CD14-positive monocyte (primary cell): Measurements from ENCODE around the gene ZFHX2. TPM values are rescaled to one million over a fixed set of nuclear protein-coding genes. Genes with fewer than 3 reads are reported as not detected.

Experiments used
- DNase-seq, 3 donors: peaks; one replicate each; pipeline ENCODE4 v3.0.0-alpha.2; 2011 to 2022
- H2AFZ ChIP-seq: 2 replicates; pipeline ENCODE4 v1.6.0; 2012; ENCODE audit warnings: mild to moderate bottlenecking, low read depth, low read length, inconsistent platforms; ENCODE audit not compliant: insufficient read depth, poor library complexity, severe bottlenecking
- H3K27ac ChIP-seq, 2 donors: 1 replicate in 1 of 2; 2 replicates in 1 of 2; pipeline ENCODE4 v1.5.1; 2012 to 2013; ENCODE audit warnings: low read length in 2 of 2, control low read depth in 1 of 2, inconsistent platforms in 1 of 2, low read depth in 1 of 2, mild to moderate bottlenecking in 1 of 2
- H3K27me3 ChIP-seq, 2 donors: one replicate each; pipeline versions ENCODE4 v1.6.0 to v1.6.1; 2011 to 2013; ENCODE audit warnings: low read length in 2 of 2; ENCODE audit not compliant: control insufficient read depth in 2 of 2, insufficient read depth in 2 of 2
- H3K36me3 ChIP-seq, 2 donors: replicated peaks in 1 of 2; 1 replicate in 1 of 2; 2 replicates in 1 of 2; pipeline versions ENCODE4 v1.5.1 to v1.6.1; 2012 to 2013; ENCODE audit warnings: low read length in 2 of 2, control low read depth in 1 of 2, inconsistent platforms in 1 of 2, mild to moderate bottlenecking in 1 of 2; ENCODE audit not compliant: insufficient read depth in 2 of 2, control insufficient read depth in 1 of 2
- H3K4me1 ChIP-seq, 2 donors: 1 replicate in 1 of 2; 2 replicates in 1 of 2; pipeline versions ENCODE4 v1.5.1 to v1.6.1; 2012 to 2013; ENCODE audit warnings: low read length in 2 of 2, control low read depth in 1 of 2, inconsistent platforms in 1 of 2, mild to moderate bottlenecking in 1 of 2, moderate library complexity in 1 of 2; ENCODE audit not compliant: insufficient read depth in 2 of 2, control insufficient read depth in 1 of 2
- H3K4me2 ChIP-seq: replicated peaks from 2 replicates; pipeline ENCODE3; 2012; ENCODE audit warnings: low read length, moderate library complexity, mild to moderate bottlenecking; ENCODE audit not compliant: poor library complexity, severe bottlenecking; ENCODE audit errors: extremely low read depth
- H3K4me3 ChIP-seq, 3 experiments: fragments of 200-600 bp in 1 of 3; sonication (generic) in 1 of 3; replicated peaks in 1 of 3; 1 replicate in 2 of 3; 2 replicates in 1 of 3; pipeline ENCODE4 v1.5.1; 2011 to 2013; ENCODE audit warnings: low read length in 3 of 3, mild to moderate bottlenecking in 3 of 3, control low read depth in 2 of 3, low read depth in 2 of 3, inconsistent platforms in 1 of 3, moderate library complexity in 1 of 3
- H3K79me2 ChIP-seq: 2 replicates; pipeline ENCODE4 v1.6.0; 2012; ENCODE audit warnings: mild to moderate bottlenecking, control low read depth, inconsistent platforms, low read length, moderate library complexity; ENCODE audit not compliant: insufficient read depth
- H3K9ac ChIP-seq: 2 replicates; pipeline ENCODE4 v1.6.0; 2017; ENCODE audit warnings: low read length, mild to moderate bottlenecking; ENCODE audit not compliant: insufficient read depth, poor library complexity, severe bottlenecking
- H3K9me3 ChIP-seq, 2 donors: replicated peaks in 1 of 2; 1 replicate in 1 of 2; 2 replicates in 1 of 2; pipeline versions ENCODE4 v1.5.1 to v1.6.1; 2012 to 2013; ENCODE audit warnings: low read length in 2 of 2, control low read depth in 1 of 2; ENCODE audit not compliant: control insufficient read depth in 1 of 2, insufficient read depth in 1 of 2
- H4K20me1 ChIP-seq: 2 replicates; pipeline ENCODE4 v1.6.0; 2012; ENCODE audit warnings: mild to moderate bottlenecking, low read length, control low read depth, moderate library complexity; ENCODE audit not compliant: insufficient read depth
- H3K27ac Mint-ChIP-seq, 7 donors: one replicate each; pipeline ENCODE4 v1.8.0; 2020; ENCODE audit warnings: mild to moderate bottlenecking in 7 of 7, mixed read lengths in 7 of 7, moderate library complexity in 6 of 7, inconsistent platforms in 2 of 7
- H3K27me3 Mint-ChIP-seq, 3 donors: one replicate each; pipeline ENCODE4 v1.8.0; 2021 to 2022; ENCODE audit warnings: low read depth in 3 of 3, mild to moderate bottlenecking in 3 of 3, mixed read lengths in 3 of 3, moderate library complexity in 3 of 3, inconsistent platforms in 1 of 3
- H3K36me3 Mint-ChIP-seq, 2 donors: one replicate each; pipeline ENCODE4 v1.8.0; 2020; ENCODE audit warnings: mixed read lengths in 2 of 2, inconsistent platforms in 1 of 2, mild to moderate bottlenecking in 1 of 2
- H3K4me1 Mint-ChIP-seq: one replicate; pipeline ENCODE4 v1.8.0; 2020; ENCODE audit warnings: mild to moderate bottlenecking, mixed read lengths
- H3K4me3 Mint-ChIP-seq, 2 donors: one replicate each; pipeline ENCODE4 v1.8.0; 2020; ENCODE audit warnings: mild to moderate bottlenecking in 2 of 2, mixed read lengths in 2 of 2, moderate library complexity in 1 of 2
- H3K9me3 Mint-ChIP-seq, 7 donors: one replicate each; pipeline ENCODE4 v1.8.0; 2020 to 2022; ENCODE audit warnings: mixed read lengths in 7 of 7, mild to moderate bottlenecking in 6 of 7, moderate library complexity in 6 of 7, inconsistent platforms in 2 of 7
- CTCF ChIP-seq: fragments of 200-600 bp; IDR thresholded peaks from one replicate; pipeline ENCODE4 v1.8.0; 2022; ENCODE audit warnings: antibody characterized with exemption, mild to moderate bottlenecking
- WGBS: methylation state at CpG from one replicate; pipeline ENCODE4 v1.1.5; 2013; ENCODE audit warnings: missing lambda C conversion rate; ENCODE audit not compliant: insufficient coverage; 5-methylcytosine and 5-hydroxymethylcytosine counted together
- intact Hi-C, 2 donors: fragments of 100-400 bp; cut with micrococcal nuclease; formaldehyde crosslinking; loops; one replicate each; pipeline versions ENCODE4 v1.15.0 to v1.15.1; 2023
- polyA plus RNA-seq, 3 donors: library from polyadenylated mRNA; depleted of rRNA in 1 of 3; unstranded in 2 of 3; stranded (reverse) in 1 of 3; fragments of 300-500 nt in 2 of 3; fragments of >200 nt in 1 of 3; fragmentation: Illumina TruSeq in 2 of 3; gene quantifications; 1 replicate in 2 of 3; 2 replicates in 1 of 3; pipeline ENCODE4 v1.2.3, GENCODE V29; 2012 to 2021

ZFHX2 gene
- polyA plus RNA-seq, 3 donors = 0.01 to 0.07 TPM; not detected in 1

GRCh38 chr14:23582906-23583760 is 31.6 kb upstream of the ZFHX2 start:
- no peak overlapping the region for H3K4me3 Mint-ChIP-seq
- intact Hi-C loops = no loop called here
- Histone ChIP-seq H3K27ac (no peak overlapping the region), H3K4me1 (no peaks in the 10 kb centered on the region), H2AFZ (no peak overlapping the region), H3K4me3 (no peak overlapping the region), H3K79me2 (no peaks in the 10 kb centered on the region), H3K36me3 (no peaks in the 10 kb centered on the region), H3K9ac (no peak overlapping the region), H4K20me1 (no peaks in the 10 kb centered on the region), H3K9me3 (peaks cover 0 to under 1% of the 10 kb centered on the region in 2 donors), H3K4me2 (no peak overlapping the region), H3K27me3 (peaks cover 18 to 24% of the 10 kb centered on the region in 2 donors)
- peaks cover 24 to 49% (median 49%) of the 10 kb centered on the region in 3 donors for H3K27me3 Mint-ChIP-seq
- no peak overlapping the region for H3K27ac Mint-ChIP-seq
- no peak for DNase-seq
- no peaks in the 10 kb centered on the region for H3K4me1 Mint-ChIP-seq
- TF ChIP-seq CTCF = no peak
- H3K9me3 Mint-ChIP-seq = peaks cover 0 to 6% (median 2%) of the 10 kb centered on the region in 7 donors
- H3K36me3 Mint-ChIP-seq = no peaks in the 10 kb centered on the region
- 94% methylated on average over 2 of the region's 3 CpGs for WGBS

GRCh38 chr14:23580948-23581281 is 29.4 kb upstream of the ZFHX2 start:
- Histone ChIP-seq H3K27me3 (peaks cover 34 to 42% of the 10 kb centered on the region in 2 donors), H3K4me2 (no peak overlapping the region), H4K20me1 (no peaks in the 10 kb centered on the region), H3K4me3 (no peak overlapping the region), H3K36me3 (no peaks in the 10 kb centered on the region), H3K9me3 (peaks cover 0 to 6% of the 10 kb centered on the region in 2 donors), H3K9ac (no peak overlapping the region), H3K27ac (no peak overlapping the region), H3K79me2 (no peaks in the 10 kb centered on the region), H3K4me1 (peaks cover 10 to 15% of the 10 kb centered on the region in 2 donors), H2AFZ (no peak overlapping the region)
- no peak for TF ChIP-seq CTCF
- H3K4me3 Mint-ChIP-seq = peak overlapping the region in 1 of 2 donors; percentile 15
- H3K27me3 Mint-ChIP-seq = peaks cover 40 to 62% (median 60%) of the 10 kb centered on the region in 3 donors
- 100% methylated on average over 4 of the region's 8 CpGs for WGBS
- DNase-seq = no peak
- H3K36me3 Mint-ChIP-seq = peaks cover 0 to 3% of the 10 kb centered on the region in 2 donors
- intact Hi-C loops = no loop called here
- peaks cover 10% of the 10 kb centered on the region for H3K4me1 Mint-ChIP-seq
- no peak overlapping the region for H3K27ac Mint-ChIP-seq
- H3K9me3 Mint-ChIP-seq = peaks cover 0 to 14% (median 7%) of the 10 kb centered on the region in 7 donors
